ENCODE measurements around the gene BAX.
A peak's percentile ranks its signal among the peaks of the same experiment; 100 is the strongest.

The BAX gene

DNA sequence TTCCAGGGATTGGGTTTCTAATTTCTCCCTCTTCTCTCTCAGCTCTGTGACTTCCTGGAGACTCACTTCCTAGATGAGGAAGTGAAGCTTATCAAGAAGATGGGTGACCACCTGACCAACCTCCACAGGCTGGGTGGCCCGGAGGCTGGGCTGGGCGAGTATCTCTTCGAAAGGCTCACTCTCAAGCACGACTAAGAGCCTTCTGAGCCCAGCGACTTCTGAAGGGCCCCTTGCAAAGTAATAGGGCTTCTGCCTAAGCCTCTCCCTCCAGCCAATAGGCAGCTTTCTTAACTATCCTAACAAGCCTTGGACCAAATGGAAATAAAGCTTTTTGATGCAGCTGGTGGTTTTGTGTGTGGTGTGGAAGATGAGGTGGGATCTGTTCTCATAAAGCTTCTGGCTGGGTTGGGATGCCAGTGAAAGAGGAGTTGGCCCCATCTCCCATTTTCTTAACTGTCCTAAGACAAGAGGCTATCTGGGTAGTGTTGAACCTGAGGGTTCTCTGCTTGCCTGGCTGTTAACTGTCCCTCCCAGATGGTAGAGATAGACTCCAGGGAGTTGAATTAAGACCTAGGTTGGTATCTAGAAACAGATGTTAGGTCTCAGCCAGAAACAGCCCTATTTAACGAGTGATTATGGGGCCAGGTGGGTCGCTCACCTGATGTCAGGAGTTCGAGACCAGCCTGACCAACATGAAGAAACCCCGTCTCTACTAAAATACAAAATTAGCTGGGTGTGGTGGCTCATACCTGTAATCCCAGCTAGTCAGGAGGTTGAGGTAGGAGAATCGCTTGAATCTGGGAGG is 12.1 kb downstream of the BAX start:
- no peak for DNase-seq (ENCODE audit: low read depth)
- H3K4me3 ChIP-seq (ENCODE audit: low read depth, low read length), result peak overlapping the region; percentile 82
- no peak for TF ChIP-seq CTCF (IDR thresholded peaks at IDR 0.05; ENCODE audit: insufficient read depth, low read depth, low read length, missing control alignments)

- H3K4me3 ChIP-seq (ENCODE audit: low read depth, low read length), result no peak overlapping the region; the same call in 1 of the 2 replicates
Measured at GRCh38 chr19:48967346-48968178, 12.9 kb downstream of the BAX start.

GRCh38 chr19:48968179-48968661 is 13.5 kb downstream of the BAX start:
- H3K4me3 ChIP-seq (ENCODE audit: low read depth, low read length), result no peak overlapping the region
- peak; percentile 34 for DNase-seq (ENCODE audit: low read depth)
- no peak for TF ChIP-seq CTCF (IDR thresholded peaks at IDR 0.05; ENCODE audit: insufficient read depth, low read depth, low read length, missing control alignments)

More at GRCh38 chr19:48967346-48968178, 12.9 kb downstream of the BAX start:
- DNase-seq (ENCODE audit: low read depth), result peak; percentile 59
- no peak for TF ChIP-seq CTCF (IDR thresholded peaks at IDR 0.05; ENCODE audit: insufficient read depth, low read depth, low read length, missing control alignments)

DNA sequence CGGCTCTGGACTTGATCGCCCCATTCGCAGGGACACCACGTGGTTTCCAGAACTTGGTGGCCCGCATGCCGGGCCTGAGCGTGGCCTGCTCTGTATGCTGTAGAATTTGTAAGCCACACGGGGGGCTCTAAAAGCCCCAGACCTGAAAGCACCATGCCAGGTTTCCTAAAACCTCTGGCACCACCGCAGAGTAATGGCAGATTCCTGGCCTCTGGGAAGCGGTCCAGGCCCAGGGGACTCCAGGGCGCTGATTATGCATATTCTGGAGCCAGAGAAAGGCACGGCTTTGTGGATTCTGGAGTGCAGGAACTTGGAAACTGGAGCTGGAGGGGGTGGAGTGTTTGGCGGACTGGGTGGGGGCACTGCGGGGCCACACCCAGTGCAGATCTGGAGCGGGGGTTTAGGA is 14.1 kb downstream of the BAX start:
- DNase-seq (ENCODE audit: low read depth), result no peak
- H3K4me3 ChIP-seq (ENCODE audit: low read depth, low read length), result no peak overlapping the region
- no peak for TF ChIP-seq CTCF (IDR thresholded peaks at IDR 0.05; ENCODE audit: insufficient read depth, low read depth, low read length, missing control alignments)

DNA sequence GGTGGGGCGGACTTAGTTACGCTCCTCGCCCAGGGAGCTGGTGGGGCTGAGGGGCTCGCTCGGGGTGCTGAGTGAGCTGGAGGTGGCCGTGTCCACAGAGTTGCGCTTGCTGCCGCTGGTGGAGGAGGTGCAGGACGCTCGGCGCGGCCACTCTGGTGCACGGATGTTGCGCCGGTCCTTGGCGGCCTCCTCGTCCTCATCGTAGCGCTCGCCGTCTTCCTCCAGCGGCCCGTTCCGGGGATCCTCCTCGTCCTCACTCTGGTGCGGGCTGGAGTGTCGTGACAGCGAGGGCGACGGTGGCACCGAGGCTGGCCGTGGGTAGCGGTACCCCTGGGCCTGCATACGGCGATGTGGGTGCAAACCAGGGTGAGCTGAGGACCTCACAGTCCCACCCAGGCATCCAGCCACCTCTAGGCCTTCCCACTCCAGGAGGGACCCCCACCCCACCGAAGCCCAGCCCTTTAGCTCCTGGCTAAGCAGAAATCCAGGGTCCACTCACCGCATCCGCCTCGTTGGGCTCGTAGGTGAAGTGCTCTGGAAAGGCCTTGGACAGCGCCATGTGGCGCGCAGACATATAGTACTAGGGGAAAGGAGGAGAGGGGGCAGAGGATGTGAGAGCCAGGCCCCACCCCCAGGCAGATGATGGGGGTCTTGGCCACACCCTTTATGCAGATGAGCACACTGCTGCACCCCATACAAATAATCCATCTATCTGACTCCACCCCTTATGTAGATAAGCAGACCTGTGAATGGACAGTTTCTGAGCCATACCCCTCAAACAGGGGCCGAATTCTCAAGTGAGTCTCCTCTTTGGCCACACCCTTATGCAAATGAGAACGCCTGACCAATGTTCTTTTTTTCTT is 14.8 kb downstream of the BAX start:
- no peak overlapping the region for H3K4me3 ChIP-seq (ENCODE audit: low read depth, low read length)
- peak; percentile 49 for DNase-seq (ENCODE audit: low read depth)
- no peak for TF ChIP-seq CTCF (IDR thresholded peaks at IDR 0.05; ENCODE audit: insufficient read depth, low read depth, low read length, missing control alignments)

- no peak for DNase-seq (ENCODE audit: low read depth)
- TF ChIP-seq CTCF (IDR thresholded peaks at IDR 0.05; ENCODE audit: insufficient read depth, low read depth, low read length, missing control alignments), result no peak
- no peak overlapping the region for H3K4me3 ChIP-seq (ENCODE audit: low read depth, low read length)
Measured at GRCh38 chr19:48970139-48970766, 15.6 kb downstream of the BAX start.
